RWPE1 (cell line): ENCODE results near the gene ENOX1.

Source experiments
- CTCF ChIA-PET: fragments of 350-600 bp; sonication (Branson Sonifier 250); formaldehyde crosslinking; extraction: SDS; loops from one replicate; lab custom pipeline; 2021; lab: Yijun Ruan, JAX
- POLR2A ChIA-PET: fragments of 400-600 bp; formaldehyde crosslinking; extraction: SDS; loops from one replicate; lab custom pipeline; 2020; ENCODE audit warnings: antibody characterized with exemption; ENCODE audit not compliant: low non-redundant PET; lab: Yijun Ruan, JAX
- DNase-seq: peaks from one replicate; pipeline ENCODE4 v3.0.0; 2012; ENCODE audit warnings: low spot score
- H3K27ac ChIP-seq: fragments of 450-650 bp; 2 replicates; pipeline ENCODE4 v1.5.1; 2017
- CTCF ChIP-seq: fragments of 450-650 bp; conservative IDR thresholded peaks from 2 replicates; pipeline ENCODE4 v1.5.1; 2017; ENCODE audit warnings: low read depth, mild to moderate bottlenecking

ENOX1 gene

GRCh38 chr13:43514311-43514710 lies 272.5 kb downstream of the ENOX1 start:
- TF ChIP-seq CTCF, result no peak
- no peak overlapping the region for H3K27ac ChIP-seq
- POLR2A ChIA-PET, result no interaction called here
- CTCF ChIA-PET, result no interaction called here
- no peak for DNase-seq

- ChIA-PET POLR2A (no interaction called here), CTCF (interaction anchor here (0.6 kb wide), 1 partner anchor 88 kb away, joined by 3 read pairs; no protein-coding TSS in a partner anchor)
- no peak for DNase-seq
- TF ChIP-seq CTCF, result no peak
- no peak overlapping the region for H3K27ac ChIP-seq
Measured at GRCh38 chr13:43512221-43512620, 274.6 kb downstream of the ENOX1 start.

- no peak for TF ChIP-seq CTCF
- no peak for DNase-seq
- no peak overlapping the region for H3K27ac ChIP-seq
- POLR2A ChIA-PET, result no interaction called here
- CTCF ChIA-PET, result no interaction called here
Measured at GRCh38 chr13:43510956-43511901, 275.5 kb downstream of the ENOX1 start.

GRCh38 chr13:43495732-43496131 lies 291.0 kb downstream of the ENOX1 start:
- H3K27ac ChIP-seq, result no peak overlapping the region
- POLR2A ChIA-PET, result no interaction called here
- no peak for TF ChIP-seq CTCF
- CTCF ChIA-PET, result no interaction called here
- no peak for DNase-seq

GRCh38 chr13:43494206-43494605 lies 292.6 kb downstream of the ENOX1 start:
- CTCF ChIA-PET, result no interaction called here
- no peak for TF ChIP-seq CTCF
- DNase-seq, result no peak
- POLR2A ChIA-PET, result no interaction called here
- H3K27ac ChIP-seq, result no peak overlapping the region

GRCh38 chr13:43493496-43494000 lies 293.2 kb downstream of the ENOX1 start:
- ChIA-PET POLR2A (no interaction called here), CTCF (no interaction called here)
- DNase-seq, result no peak
- TF ChIP-seq CTCF, result no peak
- no peak overlapping the region for H3K27ac ChIP-seq
